ENCODE results near the gene CRIP3. TPM values are rescaled to one million over a fixed set of nuclear protein-coding genes. Genes with fewer than 3 reads are reported as not detected.

The CRIP3 gene
- total and polyA plus RNA-seq, 2 of the 13 experiments (the other 11 are each of a cell fraction or from before 2014, with no cell fraction given) = 6.3 to 9.3 TPM

- no peaks in the 10 kb centered on the region; a peak in 1 of 5 replicates for H3K36me3 ChIP-seq (replicated peaks in 1 of 2; ENCODE audit: control insufficient read depth in 1 of 2, insufficient read depth in 2 of 2, low read length in 2 of 2)
- BruUV-seq (replicated peaks) = no TSS peak
- DNase-seq (ENCODE audit: low spot score) (no peak), ATAC-seq (peak; percentile 11; the same call in 2 of the 3 replicates), FAIRE-seq (no peak)
- in situ Hi-C loops (cut with HindIII; ENCODE audit: extremely low pct_ligation_motif_present, low pct_unique_long_range_greater_than_20kb) (no loop called here), intact Hi-C loops (cut with micrococcal nuclease; ENCODE audit: unreplicated experiment) (no loop called here)
- peak overlapping the region in 1 of 3 experiments; percentile 61; a peak in 1 of 6 replicates for H3K4me3 ChIP-seq (replicated peaks in 1 of 3; ENCODE audit: insufficient read depth in 1 of 3, low read depth in 2 of 3, low read length in 3 of 3)
- peak overlapping the region; percentile 53; the same call in 1 of the 2 replicates for H3K9ac ChIP-seq (ENCODE audit: insufficient read depth, low read depth, low read length)
- POLR2A ChIA-PET = interaction anchor here (1.1 to 5.2 kb wide), 10 partner anchors 9 to 73 kb away, joined by 3 to 67 read pairs (median 8); partner anchors contain the start of genes CRIP3, DNPH1 and ZNF318
- H3K27ac ChIP-seq (ENCODE audit: extremely low read length, insufficient read depth, low read length) = peak overlapping the region; percentile 70
- H3K4me1 ChIP-seq (ENCODE audit: insufficient read depth, low read length) = peaks cover 81% of the 10 kb centered on the region
- CTCF ChIA-PET (ENCODE audit: low intra/inter-chr PET ratio, low total read pairs) = no interaction called here
- H3K79me2 ChIP-seq (ENCODE audit: insufficient read depth, low read length) = no peaks in the 10 kb centered on the region
- no peaks in the 10 kb centered on the region for H3K27me3 ChIP-seq (ENCODE audit: control insufficient read depth in 1 of 2, insufficient read depth in 2 of 2, low read length in 2 of 2)
- H4K20me1 ChIP-seq (ENCODE audit: insufficient read depth, low read length) = no peaks in the 10 kb centered on the region
- no peaks in the 10 kb centered on the region for H3K9me3 ChIP-seq (ENCODE audit: low read length)
- 95% methylated on average over 5 of the region's 5 CpGs for WGBS (ENCODE audit: low lambda C conversion rate)
- no peak overlapping the region for H2AFZ ChIP-seq (ENCODE audit: low read length)
- H3K4me2 ChIP-seq (ENCODE audit: low read depth, low read length) = peak overlapping the region; percentile 71
- TF ChIP-seq MAFG (CRISPR knock-in tag; IDR thresholded peaks at IDR 0.05) = peak; percentile 36; the same call in 1 of the 2 replicates
- no peak for TF ChIP-seq NR2F6 (IDR thresholded peaks at IDR 0.05)
- TF ChIP-seq NR2F6 (CRISPR knock-in tag; IDR thresholded peaks at IDR 0.05) = 0 out of 2 replicates have a peak, but pooled peaks have one; percentile 18
- peak; percentile 89 for TF ChIP-seq NFE2L2 (IDR thresholded peaks at IDR 0.05; ENCODE audit: low read length)
- TF ChIP-seq MAFK (conservative IDR thresholded peaks at IDR 0.05 in 1 of 2, IDR thresholded peaks at IDR 0.05 in 1 of 2; ENCODE audit: low read length in 2 of 2) = peak in 1 of 2 experiments; percentile 62; a peak in 1 of 4 replicates
- TF ChIP-seq SRY (CRISPR knock-in tag; IDR thresholded peaks at IDR 0.05) = 0 out of 2 replicates have a peak, but pooled peaks have one; percentile 10
- 0 out of 2 replicates have a peak, but pooled peaks have one; percentile 25 for TF ChIP-seq ZNF598 (CRISPR knock-in tag; IDR thresholded peaks at IDR 0.05; ENCODE audit: borderline replicate concordance)
- peak; percentile 61; the same call in 1 of the 2 replicates for TF ChIP-seq ZBTB38 (CRISPR knock-in tag; IDR thresholded peaks at IDR 0.05)
- TF ChIP-seq ZNF724P (CRISPR knock-in tag; IDR thresholded peaks at IDR 0.05; ENCODE audit: borderline replicate concordance) = no peak
- no peak for TF ChIP-seq TCF7 (IDR thresholded peaks at IDR 0.05; ENCODE audit: low read depth)
- TF ChIP-seq ZNF235 (CRISPR knock-in tag; IDR thresholded peaks at IDR 0.05; ENCODE audit: borderline replicate concordance) = 0 out of 2 replicates have a peak, but pooled peaks have one; percentile 35
- TF ChIP-seq ZNF547 (CRISPR knock-in tag; IDR thresholded peaks at IDR 0.05) = 0 out of 2 replicates have a peak, but pooled peaks have one; percentile 15
- TF ChIP-seq ZNF230 (CRISPR knock-in tag; IDR thresholded peaks at IDR 0.05) = no peak
- 0 out of 2 replicates have a peak, but pooled peaks have one; percentile 51 for TF ChIP-seq ZKSCAN5 (CRISPR knock-in tag; IDR thresholded peaks at IDR 0.05)
- no peak for TF ChIP-seq KMT2B (CRISPR knock-in tag; IDR thresholded peaks at IDR 0.05)
- TF ChIP-seq HNF4A (CRISPR knock-in tag; IDR thresholded peaks at IDR 0.05) = no peak
- peak; percentile 47; the same call in 1 of the 2 replicates for TF ChIP-seq NFE2 (CRISPR knock-in tag; IDR thresholded peaks at IDR 0.05)
- peak; percentile 53 for TF ChIP-seq FOSL2 (CRISPR knock-in tag; IDR thresholded peaks at IDR 0.05)
- 0 out of 2 replicates have a peak, but pooled peaks have one; percentile 19 for TF ChIP-seq MAFF (IDR thresholded peaks at IDR 0.05; ENCODE audit: low read depth, low read length)
- TF ChIP-seq TEF (CRISPR knock-in tag; IDR thresholded peaks at IDR 0.05) = no peak
- no peak for TF ChIP-seq PHF5A (CRISPR knock-in tag; IDR thresholded peaks at IDR 0.05; ENCODE audit: low read depth, unreplicated experiment)
- TF ChIP-seq SP4 (CRISPR knock-in tag; IDR thresholded peaks at IDR 0.05) = peak; percentile 52; the same call in 1 of the 2 replicates
Measured at GRCh38 chr6:43296780-43297497, 11.7 kb downstream of the CRIP3 start.
